IMR-90 (cell line): ENCODE results near the gene GALK1. TPM values are rescaled to one million over a fixed set of nuclear protein-coding genes. Genes with fewer than 3 reads are reported as not detected.

ENCODE experiments used
- ATAC-seq: fragments of 200-7000 bp; cut with Tn5 transposase; 2 replicates; pipeline ENCODE4 v1.9.1; 2020; ENCODE audit warnings: low read depth, mild to moderate bottlenecking, moderate library complexity
- BruUV-seq: library from RNA; stranded (reverse); fragments of 400-500 nt; replicated peaks from 2 replicates; lab custom pipeline; 2021; lab: Mats Ljungman, UMichigan
- CTCF ChIA-PET: fragments of 300-600 bp; formaldehyde crosslinking; extraction: SDS; loops from one replicate; lab custom pipeline; 2021; ENCODE audit warnings: antibody characterized with exemption; lab: Yijun Ruan, JAX
- POLR2A ChIA-PET: fragments of 300-600 bp; sonication (Branson Sonifier 250); formaldehyde crosslinking; loops from one replicate; lab custom pipeline; 2022; ENCODE audit warnings: antibody characterized with exemption; ENCODE audit not compliant: unreplicated experiment; lab: Charles Lee
- DNase-seq: peaks from one replicate; pipeline ENCODE4 v3.0.0; 2013
- H2AFZ ChIP-seq: replicated peaks from 2 replicates; pipeline ENCODE3; 2013; ENCODE audit warnings: low read length, mild to moderate bottlenecking; ENCODE audit not compliant: poor library complexity
- H2AK5ac ChIP-seq: 2 replicates; pipeline ENCODE4 v1.6.1; 2013; ENCODE audit warnings: low read depth, low read length, inconsistent platforms
- H2AK9ac ChIP-seq: replicated peaks from 2 replicates; pipeline ENCODE3; 2013; ENCODE audit warnings: mild to moderate bottlenecking, low read depth, low read length, moderate library complexity; ENCODE audit not compliant: poor library complexity
- H2BK120ac ChIP-seq: 2 replicates; pipeline ENCODE4 v1.6.1; 2013; ENCODE audit warnings: low read depth, low read length, inconsistent platforms
- H2BK15ac ChIP-seq: 3 replicates; pipeline ENCODE4 v1.6.1; 2013; ENCODE audit warnings: low read depth, low read length, inconsistent platforms
- H2BK20ac ChIP-seq: 2 replicates; pipeline ENCODE4 v1.6.1; 2013; ENCODE audit warnings: low read depth, mild to moderate bottlenecking, inconsistent platforms, low read length, moderate library complexity
- H2BK5ac ChIP-seq: 2 replicates; pipeline ENCODE4 v1.6.1; 2013; ENCODE audit warnings: mild to moderate bottlenecking, low read depth, low read length, inconsistent platforms; ENCODE audit not compliant: poor library complexity, severe bottlenecking
- H3K14ac ChIP-seq: replicated peaks from 2 replicates; pipeline ENCODE4 v1.6.1; 2013; ENCODE audit warnings: low read depth, low read length, inconsistent platforms
- H3K18ac ChIP-seq: 2 replicates; pipeline ENCODE4 v1.6.1; 2013; ENCODE audit warnings: low read depth, low read length, control low read depth
- H3K23ac ChIP-seq: 2 replicates; pipeline ENCODE4 v1.6.1; 2013; ENCODE audit warnings: low read depth, low read length, inconsistent platforms
- H3K27ac ChIP-seq: 2 replicates; pipeline ENCODE4 v1.5.1; 2013; ENCODE audit warnings: mild to moderate bottlenecking, control low read depth, low read length; ENCODE audit not compliant: insufficient read depth
- H3K27me3 ChIP-seq: 2 replicates; pipeline ENCODE4 v1.6.1; 2013; ENCODE audit warnings: low read length; ENCODE audit not compliant: control insufficient read depth, insufficient read depth
- H3K36me3 ChIP-seq: 2 replicates; pipeline ENCODE4 v1.6.1; 2013; ENCODE audit warnings: low read length, mixed read lengths; ENCODE audit not compliant: control insufficient read depth, insufficient read depth
- H3K4ac ChIP-seq: 2 replicates; pipeline ENCODE4 v1.6.1; 2013; ENCODE audit warnings: low read depth, low read length, inconsistent platforms
- H3K4me1 ChIP-seq: 2 replicates; pipeline ENCODE4 v1.6.1; 2013; ENCODE audit warnings: low read length, mixed read lengths; ENCODE audit not compliant: control insufficient read depth, insufficient read depth
- H3K4me2 ChIP-seq: 2 replicates; pipeline ENCODE4 v1.6.1; 2013; ENCODE audit warnings: low read depth, mild to moderate bottlenecking, control low read depth, low read length, moderate library complexity
- H3K4me3 ChIP-seq: 2 replicates; pipeline ENCODE4 v1.5.1; 2013; ENCODE audit warnings: low read depth, mild to moderate bottlenecking, control low read depth, low read length, moderate library complexity; ENCODE audit not compliant: insufficient read depth
- H3K56ac ChIP-seq: 2 replicates; pipeline ENCODE4 v1.6.1; 2013; ENCODE audit warnings: low read length, inconsistent platforms; ENCODE audit not compliant: insufficient read depth; ENCODE audit errors: extremely low read depth
- H3K79me1 ChIP-seq, 2 experiments: 2 replicates each; pipeline ENCODE4 v1.6.1; 2013; ENCODE audit warnings: low read length in 2 of 2, inconsistent platforms in 1 of 2, low read depth in 1 of 2
- H3K9ac ChIP-seq: 2 replicates; pipeline ENCODE4 v1.6.1; 2013; ENCODE audit warnings: low read depth, low read length, control low read depth
- H3K9me1 ChIP-seq: 2 replicates; pipeline ENCODE4 v1.6.1; 2013; ENCODE audit warnings: low read length, inconsistent platforms; ENCODE audit not compliant: insufficient read depth
- H3K9me3 ChIP-seq: 2 replicates; pipeline ENCODE4 v1.6.1; 2013; ENCODE audit warnings: low read length; ENCODE audit not compliant: control insufficient read depth, insufficient read depth
- H4K20me1 ChIP-seq: 2 replicates; pipeline ENCODE4 v1.6.1; 2013; ENCODE audit warnings: low read length, inconsistent platforms; ENCODE audit not compliant: insufficient read depth
- H4K5ac ChIP-seq: 2 replicates; pipeline ENCODE4 v1.6.1; 2013; ENCODE audit warnings: mild to moderate bottlenecking, low read depth, low read length, control low read depth
- H4K8ac ChIP-seq, 2 experiments: 2 replicates each; pipeline ENCODE4 v1.6.1; 2013; ENCODE audit warnings: low read depth in 2 of 2, low read length in 2 of 2, control low read depth in 1 of 2, inconsistent platforms in 1 of 2
- H4K91ac ChIP-seq: 2 replicates; pipeline ENCODE4 v1.6.1; 2013; ENCODE audit warnings: low read depth, low read length, inconsistent platforms; ENCODE audit not compliant: insufficient read depth
- BHLHE40 ChIP-seq: fragments of 150-350 bp; IDR thresholded peaks from 2 replicates; pipeline ENCODE4 v1.6.1; 2016; ENCODE audit warnings: mild to moderate bottlenecking, low read depth, low read length
- CEBPB ChIP-seq: IDR thresholded peaks from 2 replicates; pipeline ENCODE4 v1.6.1; 2012; ENCODE audit warnings: low read depth, low read length, improper control_type of control experiment
- CHD1 ChIP-seq: IDR thresholded peaks from 2 replicates; pipeline ENCODE4 v1.6.1; 2012; ENCODE audit warnings: low read depth, low read length, improper control_type of control experiment
- FOS ChIP-seq: fragments of 150-350 bp; IDR thresholded peaks from 2 replicates; pipeline ENCODE4 v1.6.1; 2016; ENCODE audit warnings: low read depth, low read length
- MAFK ChIP-seq: IDR thresholded peaks from 2 replicates; pipeline ENCODE4 v1.6.1; 2012; ENCODE audit warnings: low read depth, low read length, improper control_type of control experiment
- MAZ ChIP-seq: IDR thresholded peaks from 2 replicates; pipeline ENCODE4 v1.6.1; 2012; ENCODE audit warnings: low read depth, mild to moderate bottlenecking, low read length, improper control_type of control experiment, moderate library complexity, borderline replicate concordance
- MXI1 ChIP-seq: IDR thresholded peaks from 2 replicates; pipeline ENCODE4 v1.6.1; 2012; ENCODE audit warnings: low read depth, mild to moderate bottlenecking, low read length, moderate library complexity, borderline replicate concordance
- NFE2L2 ChIP-seq: fragments of 150-350 bp; IDR thresholded peaks from 2 replicates; pipeline ENCODE4 v1.6.1; 2016; ENCODE audit warnings: low read depth, mild to moderate bottlenecking, low read length
- POLR2A ChIP-seq: IDR thresholded peaks from 2 replicates; pipeline ENCODE4 v1.6.1; 2012; ENCODE audit warnings: mild to moderate bottlenecking, low read depth, low read length
- RAD21 ChIP-seq: IDR thresholded peaks from 2 replicates; pipeline ENCODE4 v1.6.1; 2012; ENCODE audit warnings: low read length, improper control_type of control experiment
- RCOR1 ChIP-seq: IDR thresholded peaks from 2 replicates; pipeline ENCODE4 v1.6.1; 2012; ENCODE audit warnings: mild to moderate bottlenecking, low read length, improper control_type of control experiment; ENCODE audit not compliant: insufficient replicate concordance
- RFX5 ChIP-seq: IDR thresholded peaks from 2 replicates; pipeline ENCODE4 v1.8.0; 2012; ENCODE audit warnings: low read depth, mild to moderate bottlenecking, low read length, moderate library complexity
- SMC3 ChIP-seq: fragments of 150-350 bp; IDR thresholded peaks from 2 replicates; pipeline ENCODE4 v1.6.1; 2016; ENCODE audit warnings: low read depth, mild to moderate bottlenecking, antibody characterized with exemption, low read length, moderate library complexity
- WGBS, 2 experiments: methylation state at CpG; one replicate each; pipeline versions ENCODE4 v1.1.5 to v1.1.7; 2013; ENCODE audit warnings: missing lambda C conversion rate in 2 of 2; ENCODE audit not compliant: insufficient read length in 1 of 2; ENCODE audit errors: extremely low coverage in 2 of 2; 5-methylcytosine and 5-hydroxymethylcytosine counted together
- dilution Hi-C: fragments of 300-500 bp; cut with HindIII; formaldehyde crosslinking; loops from one replicate; pipeline ENCODE4 v1.14.3; 2018; ENCODE audit warnings: low sequenced_read_pairs; ENCODE audit not compliant: unreplicated experiment
- in situ Hi-C: fragments of 300-500 bp; cut with MboI; formaldehyde crosslinking; loops from 3 replicates; pipeline ENCODE4 v1.14.3; 2019; ENCODE audit warnings: low sequenced_read_pairs, inconsistent platforms, mixed read lengths
- intact Hi-C: fragments of 100-400 bp; cut with micrococcal nuclease; formaldehyde crosslinking; loops from 2 replicates; pipeline ENCODE4 v1.10.0; 2022
- polyA plus RNA-seq, 3 experiments: library from polyadenylated mRNA; depleted of rRNA; stranded (reverse); fragments of >200 nt; gene quantifications; 2 replicates each; pipeline ENCODE4 v1.2.3, GENCODE V29; 2012; ENCODE audit warnings: low replicate concordance in 1 of 3
- total RNA-seq: library from RNA; depleted of rRNA; stranded (reverse); fragments of >200 nt; gene quantifications from 2 replicates; pipeline ENCODE4 v1.2.3, GENCODE V29; 2012
- TF ChIP-seq, protein P1 (sequence below): conservative IDR thresholded peaks from 2 replicates; pipeline ENCODE4 v1.5.1; 2012; ENCODE audit warnings: mild to moderate bottlenecking, low read depth, low read length, improper control_type of control experiment
- TF ChIP-seq, protein P2 (sequence below): fragments of 150-350 bp; IDR thresholded peaks from 2 replicates; pipeline ENCODE4 v1.6.1; 2017; ENCODE audit warnings: mild to moderate bottlenecking, antibody characterized with exemption, low read length, low read depth
- TF ChIP-seq, protein P3 (sequence below): fragments of 150-350 bp; IDR thresholded peaks from 2 replicates; pipeline ENCODE4 v1.6.1; 2016; ENCODE audit warnings: low read depth, mild to moderate bottlenecking, low read length, moderate library complexity, borderline replicate concordance

Gene GALK1
- total and polyA plus RNA-seq, 2 of the 4 experiments (the other 2 are of a cell fraction): 19.9 to 21.9 TPM

DNA sequence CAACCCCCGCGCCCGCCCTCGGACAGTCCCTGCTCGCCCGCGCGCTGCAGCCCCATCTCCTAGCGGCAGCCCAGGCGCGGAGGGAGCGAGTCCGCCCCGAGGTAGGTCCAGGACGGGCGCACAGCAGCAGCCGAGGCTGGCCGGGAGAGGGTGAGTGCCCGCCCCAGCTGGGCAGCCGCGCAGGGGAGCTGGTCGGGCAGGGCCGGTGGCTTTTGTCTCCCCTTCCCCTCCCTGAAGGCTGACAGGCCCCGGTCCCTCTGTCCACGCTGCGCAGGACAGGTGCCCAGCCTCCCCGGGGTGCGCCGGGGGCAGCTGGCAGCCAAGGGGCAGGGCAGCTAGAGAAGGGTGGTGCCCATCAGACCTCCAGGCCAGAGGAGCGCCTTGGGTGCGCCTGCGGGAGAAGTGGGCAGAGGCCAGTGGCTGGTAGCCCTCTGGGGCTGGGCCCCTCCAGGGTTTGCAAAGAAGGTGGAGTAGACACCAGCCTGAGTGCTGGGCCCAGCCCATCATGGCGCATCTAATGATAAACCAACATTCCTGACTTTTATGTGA, 43.5 kb downstream of the GALK1 start:
- H3K36me3 ChIP-seq: no peaks in the 10 kb centered on the region
- no peak overlapping the region for H2BK15ac ChIP-seq
- BruUV-seq: no TSS peak
- no peak overlapping the region for H3K9ac ChIP-seq
- ATAC-seq: peak; percentile 40
- H2AK9ac ChIP-seq: no peak overlapping the region
- H4K91ac ChIP-seq: no peak overlapping the region
- H3K4me1 ChIP-seq: no peaks in the 10 kb centered on the region
- CTCF ChIA-PET: no interaction called here
- intact Hi-C loops: no loop called here
- H3K9me1 ChIP-seq: no peaks in the 10 kb centered on the region
- H2BK120ac ChIP-seq: no peak overlapping the region
- no peak overlapping the region for H2AK5ac ChIP-seq
- H3K4me2 ChIP-seq: peak overlapping the region; percentile 50; the same call in 1 of the 2 replicates
- H4K5ac ChIP-seq: no peak overlapping the region
- WGBS, 2 experiments: 100% methylated on average over 1 of the region's 33 CpGs; no CpG with 5 or more reads in 1 of the 2 experiments
- no peaks in the 10 kb centered on the region for H3K9me3 ChIP-seq
- in situ Hi-C loops: no loop called here
- no peak overlapping the region for H4K8ac ChIP-seq
- DNase-seq: no peak
- H3K4ac ChIP-seq: no peak overlapping the region
- H4K20me1 ChIP-seq: no peaks in the 10 kb centered on the region
- H3K27me3 ChIP-seq: peaks cover 53% of the 10 kb centered on the region
- H2BK5ac ChIP-seq: no peak overlapping the region
- no peak overlapping the region for H3K23ac ChIP-seq
- peak overlapping the region; percentile 72 for H2AFZ ChIP-seq
- no peak overlapping the region for H3K14ac ChIP-seq
- H3K4me3 ChIP-seq: no peak overlapping the region
- POLR2A ChIA-PET: no interaction called here
- H2BK20ac ChIP-seq: no peak overlapping the region
- no peak overlapping the region for H3K27ac ChIP-seq
- H3K56ac ChIP-seq: no peak overlapping the region
- dilution Hi-C loops: no loop called here
- TF ChIP-seq, protein P1, sequence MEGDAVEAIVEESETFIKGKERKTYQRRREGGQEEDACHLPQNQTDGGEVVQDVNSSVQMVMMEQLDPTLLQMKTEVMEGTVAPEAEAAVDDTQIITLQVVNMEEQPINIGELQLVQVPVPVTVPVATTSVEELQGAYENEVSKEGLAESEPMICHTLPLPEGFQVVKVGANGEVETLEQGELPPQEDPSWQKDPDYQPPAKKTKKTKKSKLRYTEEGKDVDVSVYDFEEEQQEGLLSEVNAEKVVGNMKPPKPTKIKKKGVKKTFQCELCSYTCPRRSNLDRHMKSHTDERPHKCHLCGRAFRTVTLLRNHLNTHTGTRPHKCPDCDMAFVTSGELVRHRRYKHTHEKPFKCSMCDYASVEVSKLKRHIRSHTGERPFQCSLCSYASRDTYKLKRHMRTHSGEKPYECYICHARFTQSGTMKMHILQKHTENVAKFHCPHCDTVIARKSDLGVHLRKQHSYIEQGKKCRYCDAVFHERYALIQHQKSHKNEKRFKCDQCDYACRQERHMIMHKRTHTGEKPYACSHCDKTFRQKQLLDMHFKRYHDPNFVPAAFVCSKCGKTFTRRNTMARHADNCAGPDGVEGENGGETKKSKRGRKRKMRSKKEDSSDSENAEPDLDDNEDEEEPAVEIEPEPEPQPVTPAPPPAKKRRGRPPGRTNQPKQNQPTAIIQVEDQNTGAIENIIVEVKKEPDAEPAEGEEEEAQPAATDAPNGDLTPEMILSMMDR: no peak
- TF ChIP-seq POLR2A (no peak), FOS (no peak), MAFK (no peak), RCOR1 (no peak), CHD1 (no peak), RFX5 (no peak), BHLHE40 (no peak), MXI1 (no peak), NFE2L2 (no peak), CEBPB (no peak), MAZ (no peak), RAD21 (no peak), SMC3 (no peak)
- TF ChIP-seq, protein P2, sequence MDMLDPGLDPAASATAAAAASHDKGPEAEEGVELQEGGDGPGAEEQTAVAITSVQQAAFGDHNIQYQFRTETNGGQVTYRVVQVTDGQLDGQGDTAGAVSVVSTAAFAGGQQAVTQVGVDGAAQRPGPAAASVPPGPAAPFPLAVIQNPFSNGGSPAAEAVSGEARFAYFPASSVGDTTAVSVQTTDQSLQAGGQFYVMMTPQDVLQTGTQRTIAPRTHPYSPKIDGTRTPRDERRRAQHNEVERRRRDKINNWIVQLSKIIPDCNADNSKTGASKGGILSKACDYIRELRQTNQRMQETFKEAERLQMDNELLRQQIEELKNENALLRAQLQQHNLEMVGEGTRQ: no peak
- TF ChIP-seq, protein P3, sequence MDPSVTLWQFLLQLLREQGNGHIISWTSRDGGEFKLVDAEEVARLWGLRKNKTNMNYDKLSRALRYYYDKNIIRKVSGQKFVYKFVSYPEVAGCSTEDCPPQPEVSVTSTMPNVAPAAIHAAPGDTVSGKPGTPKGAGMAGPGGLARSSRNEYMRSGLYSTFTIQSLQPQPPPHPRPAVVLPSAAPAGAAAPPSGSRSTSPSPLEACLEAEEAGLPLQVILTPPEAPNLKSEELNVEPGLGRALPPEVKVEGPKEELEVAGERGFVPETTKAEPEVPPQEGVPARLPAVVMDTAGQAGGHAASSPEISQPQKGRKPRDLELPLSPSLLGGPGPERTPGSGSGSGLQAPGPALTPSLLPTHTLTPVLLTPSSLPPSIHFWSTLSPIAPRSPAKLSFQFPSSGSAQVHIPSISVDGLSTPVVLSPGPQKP: no peak
- H3K18ac ChIP-seq: no peak overlapping the region
- H3K79me1 ChIP-seq: no peaks in the 10 kb centered on the region
